ENCODE results near the gene SHROOM4.

Gene SHROOM4

DNA sequence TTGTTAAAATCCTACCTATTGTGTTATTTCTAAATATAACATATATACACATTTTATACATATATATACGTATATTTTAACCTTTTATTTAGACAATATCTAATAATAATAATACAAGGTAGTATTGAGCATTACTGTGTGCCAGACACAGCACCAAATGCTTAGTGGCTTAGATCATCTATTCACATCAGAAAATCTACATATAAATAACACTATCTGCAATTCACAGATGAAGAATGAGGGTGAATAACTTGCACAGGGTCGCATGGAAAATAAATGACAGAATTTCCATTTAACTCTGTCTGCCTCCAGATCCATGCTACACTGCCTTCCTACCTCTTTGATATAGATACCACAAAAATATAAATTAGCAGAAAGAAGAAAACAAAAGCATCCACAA lies 37.7 kb downstream of the SHROOM4 start:
- FAIRE-seq = peak; percentile 56

DNA sequence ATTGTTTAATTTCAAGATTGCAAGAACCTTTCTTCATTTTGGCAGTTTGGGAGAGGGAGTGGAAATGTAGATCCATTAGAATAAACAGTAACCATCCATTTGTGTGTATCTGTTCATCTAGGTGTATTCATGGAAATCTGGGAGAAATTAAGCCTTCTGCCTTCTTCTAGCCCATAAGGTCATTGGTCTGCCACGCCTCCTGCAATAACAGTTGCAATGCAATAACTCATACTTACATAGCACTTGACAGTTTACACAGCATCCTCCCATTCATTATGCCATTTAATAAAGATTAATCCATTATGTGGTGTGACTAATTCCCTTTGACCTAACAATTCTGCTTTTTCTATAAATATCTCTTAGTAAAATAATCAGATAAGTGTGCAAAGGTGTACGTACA lies 42.6 kb downstream of the SHROOM4 start:
- no peak for FAIRE-seq

DNA sequence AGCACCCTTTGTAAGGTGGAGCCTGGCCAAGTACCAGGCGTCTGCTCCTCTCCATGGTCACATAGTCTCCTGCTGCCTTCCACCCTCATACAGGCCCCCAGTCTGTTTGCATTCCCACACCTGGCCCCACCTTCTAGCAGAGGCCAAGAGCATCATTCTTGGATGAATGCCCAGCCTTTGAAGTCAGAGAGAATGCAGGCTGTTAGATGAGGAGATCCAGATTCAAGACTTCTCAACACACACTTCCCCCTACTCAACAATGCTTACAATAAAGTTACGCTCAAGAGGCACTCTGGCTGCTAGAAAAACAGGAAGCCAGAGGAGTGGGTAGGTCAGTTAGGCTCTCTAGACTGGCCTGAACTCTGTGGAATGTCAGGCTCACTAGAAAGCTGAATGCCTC lies 43.3 kb downstream of the SHROOM4 start:
- FAIRE-seq = no peak

DNA sequence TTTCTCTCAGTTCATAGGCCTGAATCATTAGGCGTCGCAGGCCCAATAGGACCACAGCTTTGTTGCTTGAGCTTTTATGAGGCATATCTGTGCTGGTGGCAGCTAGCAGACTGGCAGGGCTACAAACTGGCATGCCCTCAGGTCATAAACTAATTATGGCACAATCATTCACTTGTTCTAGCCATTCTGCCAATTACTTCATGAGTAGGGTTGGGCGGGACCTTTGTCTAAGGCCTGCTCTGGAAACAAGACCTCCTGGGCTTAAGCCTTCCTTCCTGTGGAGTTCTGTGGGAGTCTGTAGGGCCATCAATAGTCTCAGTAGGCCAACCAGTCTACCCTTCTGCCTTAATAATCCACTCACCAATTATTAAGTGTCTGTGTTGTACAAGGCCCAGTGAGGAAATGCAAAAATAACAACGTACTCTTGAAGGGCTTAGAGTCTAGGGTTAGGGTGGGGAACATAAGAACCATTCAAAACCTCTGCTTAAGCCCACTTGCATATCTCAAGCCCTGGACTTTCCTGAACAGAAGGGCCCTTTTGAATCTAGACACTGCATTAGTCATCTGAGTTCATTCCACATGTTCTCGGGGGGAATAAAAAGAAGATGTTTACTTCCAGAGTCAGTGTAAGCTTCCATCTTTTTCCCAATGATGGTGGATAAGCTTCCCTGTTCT lies 44.5 kb downstream of the SHROOM4 start:
- FAIRE-seq = no peak

- FAIRE-seq = no peak
Observed at GRCh38 chrX:50768801-50769200, 45.2 kb downstream of the SHROOM4 start.

DNA sequence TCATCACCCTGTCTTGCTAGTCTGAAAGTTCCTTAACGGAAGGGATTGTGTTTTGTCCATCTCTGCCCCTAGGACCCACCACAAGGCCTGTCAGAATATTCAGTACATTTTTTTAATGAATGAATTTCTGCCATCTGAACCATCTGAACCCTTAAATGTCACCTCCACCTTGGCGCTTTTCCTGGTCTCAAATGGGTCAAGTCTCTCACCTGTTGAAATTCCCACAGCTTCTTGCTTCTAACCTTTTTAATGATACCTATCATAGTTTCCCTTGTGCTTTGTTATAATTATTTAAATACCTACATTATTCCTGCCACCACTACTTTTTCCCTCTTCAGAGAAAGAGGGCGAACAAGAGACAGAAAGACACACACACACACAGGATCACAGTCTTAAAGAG lies 48.0 kb downstream of the SHROOM4 start:
- no peak for FAIRE-seq

DNA sequence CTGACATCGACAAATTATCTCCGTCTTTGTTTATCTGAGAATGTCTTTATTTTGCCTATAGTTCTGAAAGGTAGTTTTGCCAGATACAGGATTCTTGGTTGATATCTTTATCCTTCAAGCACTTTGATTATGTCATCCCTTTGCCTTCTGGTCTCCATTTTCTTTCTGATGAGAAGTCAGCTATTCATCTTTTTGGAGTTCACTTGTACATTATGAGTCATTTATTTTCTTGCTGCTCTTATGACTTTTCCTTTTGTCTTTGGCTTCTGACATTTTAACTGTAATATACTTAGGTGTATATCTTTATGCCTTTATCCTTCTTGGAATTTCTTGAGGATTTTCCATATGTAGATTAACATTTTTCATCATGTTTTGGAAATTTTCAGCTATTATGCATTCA lies 51.4 kb downstream of the SHROOM4 start:
- FAIRE-seq = peak; percentile 73

DNA sequence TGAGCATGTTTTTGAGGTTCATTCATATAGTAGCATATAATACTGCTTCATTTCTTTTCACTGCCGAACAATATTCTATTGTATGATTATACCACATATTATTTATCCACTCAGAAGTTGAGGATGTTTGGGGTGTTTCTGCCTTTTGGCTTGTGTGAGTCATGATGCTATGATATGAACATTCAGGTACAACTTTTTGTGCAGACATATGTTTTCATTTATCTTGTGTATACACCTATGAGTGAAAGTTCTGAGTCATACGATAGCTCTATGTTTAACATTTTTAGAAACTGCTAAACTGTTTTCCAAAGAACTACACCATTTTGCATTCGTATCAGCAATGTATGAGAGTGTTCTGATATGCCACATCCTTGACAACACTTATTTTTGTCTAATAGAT lies 57.7 kb downstream of the SHROOM4 start:
- FAIRE-seq = no peak

GRCh38 chrX:50751091-50751490 lies 62.9 kb downstream of the SHROOM4 start:
- no peak for FAIRE-seq

- FAIRE-seq = no peak
Observed at GRCh38 chrX:50747471-50747900, 66.5 kb downstream of the SHROOM4 start.

DNA sequence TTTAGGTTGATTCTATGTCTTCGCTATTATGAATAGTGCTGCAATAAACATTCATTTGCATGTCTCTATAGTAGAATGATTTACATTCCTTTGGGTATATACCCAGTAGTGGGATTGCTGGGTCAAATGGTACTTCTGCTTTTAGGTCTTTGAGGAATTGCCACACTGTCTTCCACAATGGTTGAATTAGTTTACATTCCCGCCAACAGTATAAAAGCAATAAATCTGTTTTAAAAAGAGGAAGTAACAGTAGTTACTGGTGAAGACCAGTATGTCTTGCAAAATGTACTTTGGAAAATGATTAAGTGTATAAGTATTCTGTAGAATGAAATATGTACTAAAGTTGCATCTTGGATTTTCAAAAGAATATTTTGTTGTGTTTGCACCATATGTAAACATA lies 77.3 kb downstream of the SHROOM4 start:
- no peak for FAIRE-seq

GRCh38 chrX:50726296-50726695 lies 87.7 kb downstream of the SHROOM4 start:
- FAIRE-seq = peak; percentile 27

DNA sequence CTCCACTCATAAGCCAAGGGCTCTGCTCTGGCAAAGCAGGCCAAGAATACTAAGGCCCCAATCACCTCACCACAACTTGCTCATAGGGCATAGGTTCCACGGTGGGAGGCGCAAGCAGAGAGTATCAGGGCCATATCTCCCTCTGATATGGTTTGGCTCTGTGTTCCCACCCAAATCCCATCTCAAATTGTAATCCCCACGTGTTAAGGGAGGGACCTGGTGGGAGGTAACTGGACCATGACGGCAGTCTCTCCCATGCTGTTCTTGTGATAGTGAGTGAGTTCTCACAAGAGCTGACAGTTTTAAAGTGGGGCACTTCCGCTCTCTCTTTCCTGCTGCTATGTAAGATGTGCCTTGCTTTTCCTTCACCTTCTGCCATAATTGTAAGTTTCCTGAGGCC lies 88.7 kb downstream of the SHROOM4 start:
- FAIRE-seq = no peak

DNA sequence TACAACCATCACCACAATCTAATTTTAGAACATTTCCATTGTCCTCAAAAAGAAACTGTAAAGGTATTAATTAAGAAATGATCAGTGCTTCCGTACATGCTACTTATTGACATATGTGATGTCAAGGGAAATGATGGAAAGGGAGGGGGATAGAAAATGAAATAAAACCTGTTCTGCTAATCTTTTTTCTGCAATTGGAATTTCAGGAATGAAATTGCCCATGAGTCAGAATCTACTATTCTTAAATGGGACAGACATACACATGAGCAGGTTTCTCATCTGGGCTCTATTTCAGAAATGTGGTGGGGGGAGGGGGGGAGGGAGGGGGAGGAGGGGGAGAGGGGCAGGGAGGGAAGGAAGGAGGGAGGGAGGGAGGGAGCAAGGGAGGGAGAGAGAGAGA lies 91.0 kb downstream of the SHROOM4 start:
- no peak for FAIRE-seq

DNA sequence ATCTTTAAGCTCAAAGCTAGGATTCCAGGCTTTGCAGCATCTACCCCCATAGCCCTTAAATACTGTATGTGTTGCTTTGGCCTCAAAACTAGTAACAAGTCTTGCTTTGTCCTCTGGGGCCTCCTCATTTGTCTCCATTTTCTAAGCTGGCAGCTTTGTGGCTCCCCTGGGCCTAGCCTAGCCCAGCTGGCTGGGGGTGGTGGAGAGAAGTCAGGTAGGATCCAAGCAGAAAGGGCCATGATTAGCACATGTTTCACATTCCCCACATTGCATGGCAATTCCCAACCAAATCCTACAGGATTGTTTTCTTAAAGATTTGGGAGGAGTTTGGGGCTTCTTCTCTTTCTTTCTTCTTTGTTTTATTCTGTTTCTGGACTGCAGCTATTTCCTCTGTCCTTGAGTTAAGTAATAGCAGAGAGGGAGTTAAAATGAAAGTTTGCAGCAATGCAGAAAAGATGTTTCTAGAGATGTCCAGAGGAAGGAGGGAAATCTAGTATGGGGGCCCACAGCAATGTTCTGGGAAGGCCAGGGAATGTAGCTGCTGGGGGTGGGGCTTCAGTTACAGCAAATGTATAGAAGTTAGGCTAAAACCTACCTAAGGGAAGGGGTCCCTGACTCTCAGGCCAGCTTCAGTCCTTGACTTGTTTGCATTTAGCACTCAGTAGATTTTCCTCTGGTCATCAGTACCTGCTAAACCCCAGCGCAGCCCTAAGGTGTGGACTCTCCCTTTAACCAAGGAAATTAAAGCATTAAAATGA lies 92.1 kb downstream of the SHROOM4 start:
- FAIRE-seq = no peak

GRCh38 chrX:50719614-50720013 lies 94.4 kb downstream of the SHROOM4 start:
- FAIRE-seq = no peak

DNA sequence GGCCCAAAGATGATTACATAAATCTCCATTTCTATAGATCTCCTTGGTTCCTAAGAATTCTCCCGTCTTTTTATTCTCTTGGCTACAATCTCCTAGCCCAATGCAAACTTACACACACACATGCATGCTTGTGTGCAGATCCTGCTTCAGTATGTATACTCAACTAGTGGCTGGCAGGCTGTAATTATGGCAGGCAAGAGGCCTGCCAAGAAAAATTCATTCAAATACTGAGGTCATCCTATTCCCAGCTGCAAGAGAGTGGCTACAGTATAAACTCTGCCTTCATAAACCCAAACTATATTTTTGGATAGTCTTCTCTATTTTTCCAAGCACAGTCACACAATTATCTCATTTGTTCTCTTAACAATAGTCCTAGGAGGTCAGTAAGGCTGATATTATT lies 95.2 kb downstream of the SHROOM4 start:
- FAIRE-seq = no peak

DNA sequence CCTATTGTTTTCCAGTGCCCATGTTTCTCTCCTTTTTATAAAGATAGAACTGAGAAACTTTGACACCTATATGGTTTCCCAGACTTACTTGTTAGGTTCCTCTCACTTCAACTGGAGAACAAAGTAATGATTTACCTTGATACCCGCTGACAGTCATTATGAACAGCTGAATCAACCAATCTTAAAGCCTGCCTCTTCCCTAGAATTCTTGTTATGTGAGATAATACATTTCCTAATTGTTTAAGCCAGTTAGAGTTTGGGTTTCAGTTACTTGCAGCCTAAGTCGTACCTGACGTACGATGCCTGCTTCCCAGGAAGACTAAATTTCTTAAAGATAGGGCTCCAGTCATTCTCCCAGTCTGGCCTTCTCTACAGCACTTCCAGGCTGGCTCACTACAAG lies 97.3 kb downstream of the SHROOM4 start:
- no peak for FAIRE-seq

DNA sequence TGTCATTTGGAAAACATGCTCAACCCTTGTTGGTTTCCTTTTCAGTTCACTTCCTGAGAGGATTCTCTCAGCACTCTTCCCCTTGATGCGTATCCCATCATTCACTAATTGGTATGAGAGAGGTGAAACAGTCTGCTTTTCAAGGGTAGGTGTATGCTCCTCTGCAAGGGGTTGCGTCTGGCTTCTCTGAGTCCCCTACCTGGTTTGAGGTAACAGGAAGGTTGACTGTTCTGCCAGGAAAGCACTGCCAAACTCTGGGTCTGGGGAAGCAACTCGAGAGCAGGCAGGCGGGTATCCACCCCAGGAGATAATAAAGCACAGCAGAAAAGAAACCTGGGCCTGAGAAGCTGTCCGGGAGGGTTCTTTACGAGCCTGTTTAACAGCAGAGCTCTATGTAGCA lies 101.2 kb downstream of the SHROOM4 start:
- no peak for FAIRE-seq

GRCh38 chrX:50711907-50712306 lies 102.1 kb downstream of the SHROOM4 start:
- no peak for FAIRE-seq

DNA sequence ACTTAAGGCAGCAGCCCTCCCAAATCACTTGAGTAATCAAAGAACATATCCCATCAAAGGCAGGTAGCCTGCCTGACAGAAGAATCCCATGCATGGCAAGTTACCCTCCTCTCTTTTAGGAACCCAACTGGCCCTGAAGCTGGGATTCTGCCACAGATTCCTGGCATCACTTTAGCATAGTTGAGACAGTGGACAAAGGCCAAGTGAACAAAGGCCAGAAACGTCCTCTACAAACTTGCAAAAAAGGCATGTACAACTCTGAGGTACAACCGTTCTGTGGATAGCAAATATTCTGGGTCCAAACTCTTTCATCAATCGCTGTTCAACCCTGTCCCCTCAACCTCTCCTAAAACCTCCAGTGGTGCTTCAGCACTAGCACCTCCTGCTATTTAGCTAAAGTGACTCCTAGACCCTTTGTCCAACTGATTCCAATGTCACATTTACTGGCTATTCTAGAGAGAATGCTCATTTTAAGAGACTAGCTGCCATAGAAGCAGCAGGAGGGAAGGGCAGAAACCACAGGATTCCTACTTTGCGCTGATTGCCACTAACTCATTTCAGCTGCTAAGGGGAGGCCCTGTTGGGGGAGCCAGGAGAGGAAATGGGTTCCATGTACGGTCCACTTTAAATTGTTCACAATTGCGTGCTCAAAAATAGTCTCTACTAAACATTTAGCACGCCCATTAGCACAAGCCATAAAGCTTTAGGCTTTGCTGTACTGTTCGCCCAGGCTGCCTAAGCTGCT lies 105.9 kb downstream of the SHROOM4 start:
- FAIRE-seq = no peak

GRCh38 chrX:50707405-50707804 lies 106.6 kb downstream of the SHROOM4 start:
- no peak for FAIRE-seq

DNA sequence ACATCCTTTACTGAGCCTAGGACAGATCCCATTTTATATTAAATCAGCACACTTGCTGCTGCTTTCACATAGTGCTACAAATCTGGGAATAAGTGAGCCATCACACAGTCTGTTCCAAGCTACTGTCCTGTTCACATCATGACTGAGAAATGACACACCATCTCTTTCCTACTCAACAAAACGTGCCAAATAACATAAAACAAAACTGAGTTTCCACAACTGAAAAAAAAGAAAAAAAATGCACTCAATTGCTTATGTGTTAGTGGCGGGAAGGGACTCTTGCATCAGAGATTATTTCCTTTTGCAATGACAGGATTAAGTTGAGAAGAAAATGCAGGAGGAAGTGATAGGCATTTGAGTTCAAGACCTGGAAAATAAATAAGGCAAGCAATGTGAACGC lies 109.0 kb downstream of the SHROOM4 start:
- FAIRE-seq = no peak

DNA sequence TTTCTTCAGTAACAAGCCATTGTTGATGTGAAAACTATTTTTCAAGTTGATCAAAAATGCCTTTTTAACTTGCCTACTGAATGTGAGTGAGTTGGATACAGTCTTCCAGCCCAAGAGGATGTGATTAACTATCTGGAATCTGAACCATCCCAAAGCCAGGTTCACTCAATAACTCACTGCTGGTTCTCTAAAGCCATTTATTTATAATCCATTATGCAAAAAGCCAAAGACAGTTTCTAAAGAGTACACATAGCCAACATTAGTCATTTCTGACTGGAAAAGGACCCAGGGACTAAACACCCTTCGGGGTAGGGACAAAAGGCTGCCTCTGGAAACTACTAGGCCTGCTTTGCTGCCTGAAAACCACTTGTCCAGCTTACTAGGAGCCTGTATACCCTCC lies 109.6 kb downstream of the SHROOM4 start:
- no peak for FAIRE-seq
